ENCODE measurements around the gene COL23A1. TPM values are rescaled to one million over a fixed set of nuclear protein-coding genes. Genes with fewer than 3 reads are reported as not detected.

COL23A1 gene
- total and polyA plus RNA-seq, 2 of the 8 experiments (the other 6 are each of a cell fraction or from before 2014, with no cell fraction given), result 3.1 to 4.7 TPM

DNA sequence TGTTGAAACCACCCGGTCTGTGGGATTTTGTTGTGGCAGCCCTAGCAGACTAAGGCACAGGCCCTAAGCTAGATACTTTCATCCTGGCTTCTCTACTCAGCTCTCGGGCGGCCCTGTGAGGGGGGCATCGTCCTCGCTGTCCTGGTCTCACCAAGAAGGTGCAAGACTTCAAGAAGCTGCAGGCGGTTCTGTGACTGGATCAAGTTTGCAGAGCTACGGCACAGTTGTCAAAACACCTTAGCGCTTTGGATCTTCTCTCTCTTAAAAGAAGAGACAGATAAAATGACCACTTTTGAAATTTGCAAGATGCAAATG lies 238.2 kb downstream of the COL23A1 start:
- H3K23me2 ChIP-seq (ENCODE audit: low read depth, low read length), result no peaks in the 10 kb centered on the region; the same call in 1 of the 2 replicates
- H3K36me3 ChIP-seq (ENCODE audit: control insufficient read depth in 2 of 4, insufficient read depth in 4 of 4, low read length in 3 of 4), result no peaks in the 10 kb centered on the region
- H4K8ac ChIP-seq (ENCODE audit: extremely low read depth, insufficient read depth, low read length), result peak overlapping the region; percentile 48; the same call in 1 of the 2 replicates
- no peak overlapping the region for H3K27ac ChIP-seq (ENCODE audit: low read depth, low read length)
- no peaks in the 10 kb centered on the region for H4K20me1 ChIP-seq (replicated peaks in 1 of 2; ENCODE audit: control insufficient read depth in 1 of 2, insufficient read depth in 2 of 2, low read length in 2 of 2)
- no peak overlapping the region for H3K4me3 ChIP-seq (ENCODE audit: extremely low read depth in 1 of 4, insufficient read depth in 2 of 4, low read depth in 3 of 4, low read length in 4 of 4)
- CTCF ChIA-PET (ENCODE audit: partially characterized antibody), result interaction anchor here (0.6 to 2.1 kb wide), 3 partner anchors 65 to 117 kb away, joined by 3 to 10 read pairs (median 4); no protein-coding TSS in a partner anchor
- no peak overlapping the region for H3K23ac ChIP-seq (ENCODE audit: insufficient read length)
- H3K4me2 ChIP-seq (ENCODE audit: insufficient read depth in 1 of 2, low read depth in 2 of 2, low read length in 2 of 2), result no peak overlapping the region
- no peak overlapping the region for H2AFZ ChIP-seq (ENCODE audit: low read length)
- no peak overlapping the region for H3K14ac ChIP-seq (ENCODE audit: insufficient read length)
- no peak overlapping the region for H2BK20ac ChIP-seq (ENCODE audit: low read length)
- peaks cover 7 to 23% (median 12%) of the 10 kb centered on the region in 4 experiments for H3K4me1 ChIP-seq (replicated peaks in 1 of 4; ENCODE audit: control insufficient read depth in 3 of 4, insufficient read depth in 4 of 4, low read length in 3 of 4)
- no peak overlapping the region for H2AK5ac ChIP-seq (ENCODE audit: low read depth, low read length)
- no peaks in the 10 kb centered on the region for H3K27me3 ChIP-seq (replicated peaks in 1 of 4; ENCODE audit: control insufficient read depth in 3 of 4, extremely low read depth in 1 of 4, insufficient read depth in 3 of 4, low read length in 3 of 4)
- H2BK15ac ChIP-seq (ENCODE audit: low read length), result no peak overlapping the region
- 91% methylated on average over 8 of the region's 8 CpGs; no CpG with 5 or more reads in 1 of the 2 experiments for WGBS, 2 experiments (ENCODE audit: extremely low coverage in 1 of 2, insufficient coverage in 1 of 2, insufficient read length in 1 of 2, insufficient replicate concordance in 2 of 2, low coverage in 1 of 2, low lambda C conversion rate in 2 of 2, missing lambda C conversion rate in 1 of 2)
- no peak overlapping the region for H3K18ac ChIP-seq (ENCODE audit: extremely low read depth, low read length)
- no peak overlapping the region for H2BK5ac ChIP-seq (ENCODE audit: low read depth, low read length)
- H3K79me1 ChIP-seq (ENCODE audit: low read depth, low read length), result no peaks in the 10 kb centered on the region; the same call in 1 of the 2 replicates
- no peak overlapping the region for H4K5ac ChIP-seq (ENCODE audit: insufficient read length, low read depth, low read length)
- H3K4ac ChIP-seq (replicated peaks; ENCODE audit: insufficient read length, low read depth, low read length), result no peak overlapping the region
- DNase-seq (ENCODE audit: low read depth in 1 of 2, low spot score in 2 of 2) (no peak), FAIRE-seq (no peak)
- H3K79me2 ChIP-seq (ENCODE audit: control insufficient read depth in 1 of 2, insufficient read depth in 2 of 2, low read length in 2 of 2), result no peaks in the 10 kb centered on the region
- H2BK120ac ChIP-seq (replicated peaks; ENCODE audit: low read depth, low read length), result no peak overlapping the region
- no peak overlapping the region for H2BK12ac ChIP-seq (ENCODE audit: low read depth, low read length)
- no peak overlapping the region for H3K9ac ChIP-seq (replicated peaks in 1 of 4; ENCODE audit: extremely low read depth in 1 of 4, low read depth in 3 of 4, low read length in 3 of 4)
- no peaks in the 10 kb centered on the region for H3K9me3 ChIP-seq (ENCODE audit: insufficient read depth in 2 of 2, low read depth in 1 of 2, low read length in 1 of 2)
- H4K91ac ChIP-seq (replicated peaks; ENCODE audit: insufficient read length, low read length), result no peak overlapping the region
- no peak overlapping the region for H3K56ac ChIP-seq (replicated peaks; ENCODE audit: insufficient read length, low read depth, low read length)
- POLR2A ChIA-PET (ENCODE audit: partially characterized antibody), result no interaction called here
- no peak for TF ChIP-seq RNF2 (IDR thresholded peaks at IDR 0.05; ENCODE audit: borderline replicate concordance, low read depth, low read length, missing control alignments, poor library complexity, severe bottlenecking)
- no peak for TF ChIP-seq NANOG (IDR thresholded peaks at IDR 0.05; ENCODE audit: insufficient read depth, low read depth, low read length, poor library complexity, severe bottlenecking)
- TF ChIP-seq BCL11A (IDR thresholded peaks at IDR 0.05; ENCODE audit: low read depth in 2 of 2, low read length in 2 of 2), result no peak
- TF ChIP-seq TCF12 (IDR thresholded peaks at IDR 0.05; ENCODE audit: low read depth, low read length), result no peak
- no peak for TF ChIP-seq KDM5A (IDR thresholded peaks at IDR 0.05; ENCODE audit: low read length)
- TF ChIP-seq JUN (IDR thresholded peaks at IDR 0.05; ENCODE audit: low read depth, low read length), result no peak
- TF ChIP-seq SP1 (IDR thresholded peaks at IDR 0.05; ENCODE audit: low read depth, low read length), result no peak
- TF ChIP-seq, protein P1, sequence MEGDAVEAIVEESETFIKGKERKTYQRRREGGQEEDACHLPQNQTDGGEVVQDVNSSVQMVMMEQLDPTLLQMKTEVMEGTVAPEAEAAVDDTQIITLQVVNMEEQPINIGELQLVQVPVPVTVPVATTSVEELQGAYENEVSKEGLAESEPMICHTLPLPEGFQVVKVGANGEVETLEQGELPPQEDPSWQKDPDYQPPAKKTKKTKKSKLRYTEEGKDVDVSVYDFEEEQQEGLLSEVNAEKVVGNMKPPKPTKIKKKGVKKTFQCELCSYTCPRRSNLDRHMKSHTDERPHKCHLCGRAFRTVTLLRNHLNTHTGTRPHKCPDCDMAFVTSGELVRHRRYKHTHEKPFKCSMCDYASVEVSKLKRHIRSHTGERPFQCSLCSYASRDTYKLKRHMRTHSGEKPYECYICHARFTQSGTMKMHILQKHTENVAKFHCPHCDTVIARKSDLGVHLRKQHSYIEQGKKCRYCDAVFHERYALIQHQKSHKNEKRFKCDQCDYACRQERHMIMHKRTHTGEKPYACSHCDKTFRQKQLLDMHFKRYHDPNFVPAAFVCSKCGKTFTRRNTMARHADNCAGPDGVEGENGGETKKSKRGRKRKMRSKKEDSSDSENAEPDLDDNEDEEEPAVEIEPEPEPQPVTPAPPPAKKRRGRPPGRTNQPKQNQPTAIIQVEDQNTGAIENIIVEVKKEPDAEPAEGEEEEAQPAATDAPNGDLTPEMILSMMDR (IDR thresholded peaks at IDR 0.05; ENCODE audit: control extremely low read depth in 1 of 3, insufficient read depth in 1 of 3, low read depth in 1 of 3, low read length in 3 of 3), result no peak
- TF ChIP-seq, protein P2, sequence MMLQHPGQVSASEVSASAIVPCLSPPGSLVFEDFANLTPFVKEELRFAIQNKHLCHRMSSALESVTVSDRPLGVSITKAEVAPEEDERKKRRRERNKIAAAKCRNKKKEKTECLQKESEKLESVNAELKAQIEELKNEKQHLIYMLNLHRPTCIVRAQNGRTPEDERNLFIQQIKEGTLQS (IDR thresholded peaks at IDR 0.05; ENCODE audit: insufficient read depth, low read depth, low read length), result no peak
- no peak for TF ChIP-seq KDM4A (IDR thresholded peaks at IDR 0.05; ENCODE audit: low read depth, low read length, severe bottlenecking)
- no peak for TF ChIP-seq BACH1 (IDR thresholded peaks at IDR 0.05; ENCODE audit: low read length)
- TF ChIP-seq POLR2A (IDR thresholded peaks at IDR 0.05; ENCODE audit: control extremely low read depth in 1 of 2, low read depth in 2 of 2, low read length in 2 of 2), result no peak

All from H1 (cell line).